Fibroblast of lung (primary cell): ENCODE results near the gene MRPS27.

Experiments used
- EZH2 ChIP-seq: IDR thresholded peaks from 2 replicates; pipeline ENCODE4 v1.5.1; 2012; ENCODE audit warnings: low read length, control low read depth, mild to moderate bottlenecking; ENCODE audit errors: missing control alignments
- TF ChIP-seq, protein P1 (sequence below), 2 donors: IDR thresholded peaks in 1 of 2; conservative IDR thresholded peaks in 1 of 2; 1 replicate in 1 of 2; 2 replicates in 1 of 2; pipeline ENCODE4 v1.5.1; 2011 to 2012; ENCODE audit warnings: low read length in 2 of 2, control low read depth in 1 of 2, inconsistent platforms in 1 of 2, low read depth in 1 of 2, mild to moderate bottlenecking in 1 of 2

DNA sequence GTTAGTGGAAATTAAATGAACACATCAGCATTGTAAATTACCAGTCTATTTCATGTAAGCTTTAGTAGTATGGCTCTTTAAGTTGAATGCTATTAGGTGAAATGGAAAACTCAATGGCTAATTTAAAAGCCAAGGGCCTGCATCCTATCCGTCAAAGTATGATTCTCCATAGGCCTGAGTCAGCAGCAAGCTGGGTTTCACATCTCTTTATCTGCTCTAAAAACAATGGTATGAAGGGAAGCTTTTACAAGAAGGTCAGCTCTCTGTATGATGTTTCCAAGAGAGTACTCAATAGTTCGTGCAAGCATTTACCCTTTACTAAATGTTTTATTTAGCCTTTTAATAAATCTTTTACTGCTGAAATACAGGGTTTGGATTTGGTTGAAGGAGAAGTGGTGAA is 149.9 kb downstream of the MRPS27 start:
- TF ChIP-seq, protein P1, sequence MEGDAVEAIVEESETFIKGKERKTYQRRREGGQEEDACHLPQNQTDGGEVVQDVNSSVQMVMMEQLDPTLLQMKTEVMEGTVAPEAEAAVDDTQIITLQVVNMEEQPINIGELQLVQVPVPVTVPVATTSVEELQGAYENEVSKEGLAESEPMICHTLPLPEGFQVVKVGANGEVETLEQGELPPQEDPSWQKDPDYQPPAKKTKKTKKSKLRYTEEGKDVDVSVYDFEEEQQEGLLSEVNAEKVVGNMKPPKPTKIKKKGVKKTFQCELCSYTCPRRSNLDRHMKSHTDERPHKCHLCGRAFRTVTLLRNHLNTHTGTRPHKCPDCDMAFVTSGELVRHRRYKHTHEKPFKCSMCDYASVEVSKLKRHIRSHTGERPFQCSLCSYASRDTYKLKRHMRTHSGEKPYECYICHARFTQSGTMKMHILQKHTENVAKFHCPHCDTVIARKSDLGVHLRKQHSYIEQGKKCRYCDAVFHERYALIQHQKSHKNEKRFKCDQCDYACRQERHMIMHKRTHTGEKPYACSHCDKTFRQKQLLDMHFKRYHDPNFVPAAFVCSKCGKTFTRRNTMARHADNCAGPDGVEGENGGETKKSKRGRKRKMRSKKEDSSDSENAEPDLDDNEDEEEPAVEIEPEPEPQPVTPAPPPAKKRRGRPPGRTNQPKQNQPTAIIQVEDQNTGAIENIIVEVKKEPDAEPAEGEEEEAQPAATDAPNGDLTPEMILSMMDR (conservative IDR thresholded peaks at IDR 0.05 in 1 of 2, IDR thresholded peaks at IDR 0.05 in 1 of 2; ENCODE audit: low read depth in 1 of 2, low read length in 2 of 2): no peak
- TF ChIP-seq EZH2: no peak
